HepG2 (cell line): ENCODE results near the gene CCDC18. TPM values are rescaled to one million over a fixed set of nuclear protein-coding genes. Genes with fewer than 3 reads are reported as not detected.
A peak's percentile ranks its signal among the peaks of the same experiment; 100 is the strongest.
"Not testable (repeated sequence)": the region's sequence is repeated elsewhere in the genome, so short reads cannot be mapped to it uniquely, and the experiment has no call there.

ENCODE experiments used
- ATAC-seq: fragments of 200-7000 bp; cut with Tn5 transposase; 3 replicates; pipeline ENCODE4 v1.9.1; 2020; ENCODE audit warnings: mild to moderate bottlenecking, moderate library complexity
- BruUV-seq: library from RNA; stranded (reverse); fragments of 400-500 nt; replicated peaks from 2 replicates; lab custom pipeline; 2021; lab: Mats Ljungman, UMichigan
- CTCF ChIA-PET: fragments of 300-600 bp; formaldehyde crosslinking; extraction: SDS; loops from one replicate; lab custom pipeline; 2021; ENCODE audit warnings: low total read pairs, inconsistent platforms, low intra/inter-chr PET ratio; lab: Yijun Ruan, JAX
- POLR2A ChIA-PET: fragments of 350-600 bp; sonication (Branson Sonifier 250); formaldehyde crosslinking; loops from one replicate; lab custom pipeline; 2020; ENCODE audit warnings: antibody characterized with exemption, inconsistent platforms; lab: Yijun Ruan, JAX
- DNase-seq: peaks from one replicate; pipeline ENCODE4 v3.0.0-alpha.2; 2015; ENCODE audit warnings: low spot score
- FAIRE-seq: peaks from 3 replicates; lab custom pipeline; 2011; peaks lifted over from hg19 to GRCh38; lab: Jason Lieb, UNC
- H2AFZ ChIP-seq: one replicate; pipeline ENCODE4 v1.6.1; 2011; ENCODE audit warnings: low read length, inconsistent platforms
- H3K27ac ChIP-seq: fragments of 300-600 bp; 3 replicates; pipeline ENCODE4 v1.8.0; 2011; ENCODE audit warnings: mixed run types, mild to moderate bottlenecking, mixed read lengths, low read length, inconsistent platforms; ENCODE audit not compliant: insufficient read depth; ENCODE audit errors: extremely low read length
- H3K27me3 ChIP-seq, 2 experiments: fragments of 200-600 bp in 1 of 2; 2 replicates in 1 of 2; 3 replicates in 1 of 2; pipeline versions ENCODE4 v1.6.0 to v1.8.0; 2011; ENCODE audit warnings: low read length in 2 of 2, mild to moderate bottlenecking in 2 of 2, moderate library complexity in 2 of 2, inconsistent platforms in 1 of 2; ENCODE audit not compliant: insufficient read depth in 2 of 2, control insufficient read depth in 1 of 2
- H3K36me3 ChIP-seq, 2 experiments: fragments of 200-600 bp in 1 of 2; replicated peaks in 1 of 2; 2 replicates in 1 of 2; 3 replicates in 1 of 2; pipeline versions ENCODE4 v1.5.1 to v1.8.0; 2011; ENCODE audit warnings: low read length in 2 of 2, inconsistent platforms in 1 of 2; ENCODE audit not compliant: insufficient read depth in 2 of 2, control insufficient read depth in 1 of 2
- H3K4me1 ChIP-seq: 2 replicates; pipeline ENCODE4 v1.5.1; 2012; ENCODE audit warnings: low read length, inconsistent platforms; ENCODE audit not compliant: insufficient read depth
- H3K4me2 ChIP-seq: 2 replicates; pipeline ENCODE4 v1.6.0; 2011; ENCODE audit warnings: low read depth, low read length, inconsistent platforms
- H3K4me3 ChIP-seq, 3 experiments: fragments of 200-600 bp in 1 of 3; sonication (generic), shearing (Covaris generic) in 1 of 3; replicated peaks in 1 of 3; 2 replicates each; pipeline ENCODE4 v1.5.1; 2011 to 2016; ENCODE audit warnings: low read length in 3 of 3, inconsistent platforms in 2 of 3, low read depth in 2 of 3, mild to moderate bottlenecking in 2 of 3, control low read depth in 1 of 3, mixed read lengths in 1 of 3; ENCODE audit not compliant: insufficient read depth in 1 of 3
- H3K79me2 ChIP-seq: one replicate; pipeline ENCODE4 v1.6.1; 2011; ENCODE audit warnings: low read length, inconsistent platforms; ENCODE audit not compliant: insufficient read depth
- H3K9ac ChIP-seq: 2 replicates; pipeline ENCODE4 v1.6.0; 2011; ENCODE audit warnings: mild to moderate bottlenecking, low read depth, low read length, inconsistent platforms; ENCODE audit not compliant: insufficient read depth
- H3K9me3 ChIP-seq: 2 replicates; pipeline ENCODE4 v1.5.1; 2012; ENCODE audit warnings: mild to moderate bottlenecking, low read length
- H4K20me1 ChIP-seq: 2 replicates; pipeline ENCODE4 v1.6.0; 2011; ENCODE audit warnings: inconsistent platforms, mild to moderate bottlenecking, low read length, moderate library complexity; ENCODE audit not compliant: insufficient read depth
- GATAD2A ChIP-seq: IDR thresholded peaks from 2 replicates; pipeline ENCODE4 v1.6.1; 2016
- HNF1A ChIP-seq, 2 experiments: sonication (generic) in 1 of 2; formaldehyde crosslinking in 1 of 2; IDR thresholded peaks; 2 replicates each; pipeline versions ENCODE4 v1.4.0 to v1.6.1; 2016 to 2020; ENCODE audit warnings: borderline replicate concordance in 1 of 2, low read depth in 1 of 2, mild to moderate bottlenecking in 1 of 2, missing genetic modification reagents in 1 of 2
- SAP130 ChIP-seq: IDR thresholded peaks from 2 replicates; pipeline ENCODE4 v1.6.1; 2016; ENCODE audit warnings: low read depth
- WGBS: methylation state at CpG from one replicate; pipeline ENCODE4 v1.1.6; 2017; ENCODE audit warnings: low lambda C conversion rate; 5-methylcytosine and 5-hydroxymethylcytosine counted together
- in situ Hi-C: cut with HindIII; loops from 2 replicates; pipeline ENCODE4 v1.10.0; 2017; ENCODE audit warnings: low pct_unique_long_range_greater_than_20kb; ENCODE audit not compliant: extremely low pct_ligation_motif_present
- intact Hi-C: fragments of 100-400 bp; cut with micrococcal nuclease; formaldehyde crosslinking; loops from one replicate; pipeline ENCODE4 v1.10.0; 2022; ENCODE audit not compliant: unreplicated experiment
- polyA plus RNA-seq, 8 experiments: library from polyadenylated mRNA; depleted of rRNA in 3 of 8; stranded (reverse) in 7 of 8; unstranded in 1 of 8; fragments of >200 nt; fragmentation: Illumina TruSeq in 4 of 8; extraction: Trizol in 4 of 8; gene quantifications; 2 replicates each; pipeline versions ENCODE4 v1.2.1 to v1.2.3, GENCODE V29; 2011 to 2016; ENCODE audit warnings: low read depth in 4 of 8, missing spikeins in 1 of 8, mixed read lengths in 1 of 8; ENCODE audit not compliant: insufficient read depth in 1 of 8
- total RNA-seq, 5 experiments: library from RNA; depleted of rRNA; stranded (reverse); fragments of >200 nt; fragmentation: Illumina TruSeq; extraction: Trizol; gene quantifications; 2 replicates each; pipeline ENCODE4 v1.2.3, GENCODE V29; 2016; ENCODE audit warnings: low read depth in 1 of 5
- TF ChIP-seq, protein P1 (sequence below): IDR thresholded peaks from 2 replicates; pipeline ENCODE4 v1.4.0; 2020; ENCODE audit warnings: mild to moderate bottlenecking, missing genetic modification reagents

CCDC18 gene
- total and polyA plus RNA-seq, 2 of the 13 experiments (the other 11 are each of a cell fraction or from before 2014, with no cell fraction given): 1.9 to 18.4 TPM

GRCh38 chr1:93277530-93277929, 97.0 kb downstream of the CCDC18 start:
- TF ChIP-seq GATAD2A (CRISPR knock-in tag) (peak; percentile 25; the same call in 1 of the 2 replicates), HNF1A (CRISPR knock-in tag; IDR thresholded peaks at IDR 0.05; ENCODE audit: borderline replicate concordance) (peak; percentile 15; the same call in 1 of the 2 replicates), SAP130 (0 out of 2 replicates have a peak, but pooled peaks have one; percentile 19)
- TF ChIP-seq, protein P1, sequence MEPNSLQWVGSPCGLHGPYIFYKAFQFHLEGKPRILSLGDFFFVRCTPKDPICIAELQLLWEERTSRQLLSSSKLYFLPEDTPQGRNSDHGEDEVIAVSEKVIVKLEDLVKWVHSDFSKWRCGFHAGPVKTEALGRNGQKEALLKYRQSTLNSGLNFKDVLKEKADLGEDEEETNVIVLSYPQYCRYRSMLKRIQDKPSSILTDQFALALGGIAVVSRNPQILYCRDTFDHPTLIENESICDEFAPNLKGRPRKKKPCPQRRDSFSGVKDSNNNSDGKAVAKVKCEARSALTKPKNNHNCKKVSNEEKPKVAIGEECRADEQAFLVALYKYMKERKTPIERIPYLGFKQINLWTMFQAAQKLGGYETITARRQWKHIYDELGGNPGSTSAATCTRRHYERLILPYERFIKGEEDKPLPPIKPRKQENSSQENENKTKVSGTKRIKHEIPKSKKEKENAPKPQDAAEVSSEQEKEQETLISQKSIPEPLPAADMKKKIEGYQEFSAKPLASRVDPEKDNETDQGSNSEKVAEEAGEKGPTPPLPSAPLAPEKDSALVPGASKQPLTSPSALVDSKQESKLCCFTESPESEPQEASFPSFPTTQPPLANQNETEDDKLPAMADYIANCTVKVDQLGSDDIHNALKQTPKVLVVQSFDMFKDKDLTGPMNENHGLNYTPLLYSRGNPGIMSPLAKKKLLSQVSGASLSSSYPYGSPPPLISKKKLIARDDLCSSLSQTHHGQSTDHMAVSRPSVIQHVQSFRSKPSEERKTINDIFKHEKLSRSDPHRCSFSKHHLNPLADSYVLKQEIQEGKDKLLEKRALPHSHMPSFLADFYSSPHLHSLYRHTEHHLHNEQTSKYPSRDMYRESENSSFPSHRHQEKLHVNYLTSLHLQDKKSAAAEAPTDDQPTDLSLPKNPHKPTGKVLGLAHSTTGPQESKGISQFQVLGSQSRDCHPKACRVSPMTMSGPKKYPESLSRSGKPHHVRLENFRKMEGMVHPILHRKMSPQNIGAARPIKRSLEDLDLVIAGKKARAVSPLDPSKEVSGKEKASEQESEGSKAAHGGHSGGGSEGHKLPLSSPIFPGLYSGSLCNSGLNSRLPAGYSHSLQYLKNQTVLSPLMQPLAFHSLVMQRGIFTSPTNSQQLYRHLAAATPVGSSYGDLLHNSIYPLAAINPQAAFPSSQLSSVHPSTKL: 0 out of 2 replicates have a peak, but pooled peaks have one; percentile 17
- H3K9ac ChIP-seq; in situ Hi-C loops; ATAC-seq; H3K79me2 ChIP-seq; H3K36me3 ChIP-seq; FAIRE-seq; H3K27me3 ChIP-seq; H3K9me3 ChIP-seq; BruUV-seq; H4K20me1 ChIP-seq; CTCF ChIA-PET; POLR2A ChIA-PET; H2AFZ ChIP-seq; H3K4me3 ChIP-seq; DNase-seq; intact Hi-C loops; TF ChIP-seq HNF1A (IDR thresholded peaks at IDR 0.05; ENCODE audit: low read depth): not testable (repeated sequence)
- H3K4me2 ChIP-seq: peak overlapping the region; percentile 23; the same call in 1 of the 2 replicates
- 11% methylated on average over 1 of the region's 3 CpGs for WGBS
- H3K4me1 ChIP-seq: peaks cover 45% of the 10 kb centered on the region
- peak overlapping the region; percentile 48 for H3K27ac ChIP-seq
